NCI-H2227 (cell line): Measurements from ENCODE around the gene TMEM82.

Experiments used
- DNase-seq: peaks from one replicate; lab custom pipeline; 2025; ENCODE audit not compliant: unreplicated experiment; lab: John Stamatoyannopoulos, UW

Gene TMEM82

DNA sequence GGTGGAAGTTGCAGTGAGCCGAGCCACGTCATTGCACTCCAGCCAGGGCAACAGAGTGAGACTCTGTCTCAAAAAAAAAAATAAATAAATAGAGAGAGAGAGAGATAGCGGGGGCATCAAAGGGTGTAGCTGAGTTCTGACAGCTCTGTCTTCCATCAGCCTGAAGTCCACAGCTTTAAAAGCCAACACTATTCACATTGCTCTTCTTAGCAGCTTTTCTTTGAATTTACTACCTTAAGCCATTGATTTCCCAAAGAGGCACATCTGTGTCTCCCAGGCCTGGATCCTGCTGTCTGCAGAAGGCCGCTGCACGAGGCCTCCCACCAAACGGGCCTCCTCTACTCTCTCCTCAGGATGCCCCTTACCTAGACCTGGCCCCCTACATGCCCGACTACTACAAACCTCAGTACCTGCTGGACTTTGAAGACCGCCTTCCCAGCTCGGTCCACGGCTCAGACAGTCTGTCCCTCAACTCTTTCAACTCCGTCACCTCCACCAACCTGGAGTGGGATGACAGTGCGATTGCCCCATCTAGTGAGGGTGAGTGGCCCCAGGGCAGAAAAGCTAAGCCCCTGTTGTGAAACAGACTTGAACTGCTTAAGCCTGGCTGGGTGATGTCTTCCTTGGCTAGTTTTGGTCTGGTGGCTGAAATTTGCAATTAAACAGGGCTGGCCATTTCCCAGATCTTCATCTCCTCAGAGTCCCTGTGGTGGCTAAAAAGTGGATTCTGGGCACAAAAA, 22.7 kb upstream of the TMEM82 start:
- no peak for DNase-seq

DNA sequence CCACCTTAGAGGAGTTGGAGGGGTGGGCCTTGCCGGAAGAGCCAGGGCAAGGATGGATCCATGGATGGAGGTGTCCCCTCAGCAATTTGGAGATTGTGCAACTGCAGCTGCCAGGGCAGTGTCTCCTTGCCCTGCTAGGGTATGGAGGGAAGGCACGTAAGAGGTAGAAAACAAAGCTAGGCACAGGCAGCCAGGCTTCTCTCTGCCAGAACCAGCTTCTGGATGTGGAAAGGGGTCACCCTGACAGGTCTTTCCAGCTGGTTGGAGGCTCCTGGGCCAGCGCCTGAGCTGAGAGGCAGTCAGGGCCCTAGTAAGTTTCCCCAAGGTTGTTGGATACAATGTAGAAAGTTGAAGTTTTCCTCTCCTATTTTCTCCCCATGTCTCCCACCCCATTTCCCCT, 21.4 kb upstream of the TMEM82 start:
- DNase-seq, result no peak

DNA sequence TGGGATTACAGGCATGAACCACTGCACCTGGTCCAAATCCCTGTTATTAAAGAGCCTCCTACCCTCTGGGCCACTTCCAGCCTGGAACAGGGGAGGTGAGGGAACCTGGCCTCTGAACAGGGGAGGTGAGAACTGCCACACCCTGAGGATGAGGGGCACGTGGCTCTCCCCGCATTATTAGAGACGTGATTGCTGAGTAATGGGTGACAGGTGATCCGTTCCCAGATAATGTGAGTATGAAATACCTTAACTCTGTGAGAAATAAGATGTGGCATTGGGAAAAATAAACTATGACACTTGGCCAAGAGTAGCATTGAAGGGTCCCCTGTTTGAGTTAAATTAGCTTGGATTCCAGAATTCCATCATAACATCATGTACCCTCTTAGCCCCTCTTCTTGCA, 19.9 kb upstream of the TMEM82 start:
- no peak for DNase-seq

DNA sequence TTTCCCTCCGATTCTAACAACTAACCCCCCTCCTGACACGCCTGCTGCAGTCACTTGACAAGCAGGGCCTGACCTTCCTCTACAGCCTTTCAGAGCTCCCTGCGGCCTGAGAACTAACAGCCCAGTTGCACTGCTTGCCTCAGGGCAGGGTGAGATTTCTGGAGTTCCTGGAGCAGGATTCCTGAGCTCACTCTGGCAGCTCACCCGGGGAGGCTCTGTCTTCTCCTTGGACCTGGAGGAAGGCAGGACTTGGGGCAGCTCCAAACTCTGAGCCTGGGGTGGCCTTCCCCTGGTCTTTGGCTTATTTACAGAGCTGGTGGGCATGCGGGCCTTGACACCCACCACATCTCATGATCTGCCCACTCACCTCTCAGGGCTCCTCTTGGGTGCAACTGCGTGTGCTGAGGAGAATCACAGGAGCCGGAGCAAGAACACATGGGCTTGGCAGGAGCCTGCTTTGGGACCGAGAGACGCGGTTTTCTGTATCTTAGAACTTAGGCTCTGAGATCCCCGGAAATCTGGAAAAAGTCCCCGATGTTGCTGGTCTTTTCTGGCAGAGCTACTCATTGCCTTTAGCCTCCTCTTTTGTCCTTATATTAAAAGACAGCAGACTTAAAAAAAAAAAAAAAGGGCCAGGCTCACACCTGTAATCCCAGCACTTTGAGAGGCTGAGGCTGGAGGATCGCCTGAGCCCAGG, 19.3 kb upstream of the TMEM82 start:
- DNase-seq, result no peak

DNA sequence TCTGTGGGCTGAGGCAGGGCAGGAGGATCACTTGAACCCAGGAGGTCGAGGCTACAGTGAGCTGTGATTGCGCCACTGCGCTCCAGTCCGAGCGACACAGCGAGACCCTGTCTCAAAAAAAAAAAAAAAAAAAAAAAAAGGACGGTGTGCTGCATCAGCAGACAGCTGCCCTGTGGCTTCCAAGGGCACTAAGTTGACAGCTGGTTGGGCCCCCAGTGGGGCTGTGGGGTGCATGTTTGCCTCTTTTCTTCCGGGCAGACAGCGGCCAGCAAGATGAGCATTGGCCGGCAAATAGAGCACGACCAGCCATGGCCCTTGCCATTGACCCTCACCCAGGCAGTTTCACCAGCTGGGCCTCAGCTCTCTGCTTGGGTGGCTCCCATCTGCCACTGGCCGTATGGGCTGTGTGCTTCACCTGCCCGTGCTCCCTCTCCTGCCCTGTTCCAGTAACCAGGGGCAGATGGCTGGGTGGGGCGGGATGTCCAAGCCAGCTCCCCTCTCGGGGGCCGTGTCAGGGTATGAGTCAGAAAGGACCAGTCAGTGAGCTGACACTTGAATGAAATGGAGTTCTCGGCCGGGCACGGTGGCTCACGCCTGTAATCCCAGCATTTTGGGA, 18.6 kb upstream of the TMEM82 start:
- no peak for DNase-seq

DNA sequence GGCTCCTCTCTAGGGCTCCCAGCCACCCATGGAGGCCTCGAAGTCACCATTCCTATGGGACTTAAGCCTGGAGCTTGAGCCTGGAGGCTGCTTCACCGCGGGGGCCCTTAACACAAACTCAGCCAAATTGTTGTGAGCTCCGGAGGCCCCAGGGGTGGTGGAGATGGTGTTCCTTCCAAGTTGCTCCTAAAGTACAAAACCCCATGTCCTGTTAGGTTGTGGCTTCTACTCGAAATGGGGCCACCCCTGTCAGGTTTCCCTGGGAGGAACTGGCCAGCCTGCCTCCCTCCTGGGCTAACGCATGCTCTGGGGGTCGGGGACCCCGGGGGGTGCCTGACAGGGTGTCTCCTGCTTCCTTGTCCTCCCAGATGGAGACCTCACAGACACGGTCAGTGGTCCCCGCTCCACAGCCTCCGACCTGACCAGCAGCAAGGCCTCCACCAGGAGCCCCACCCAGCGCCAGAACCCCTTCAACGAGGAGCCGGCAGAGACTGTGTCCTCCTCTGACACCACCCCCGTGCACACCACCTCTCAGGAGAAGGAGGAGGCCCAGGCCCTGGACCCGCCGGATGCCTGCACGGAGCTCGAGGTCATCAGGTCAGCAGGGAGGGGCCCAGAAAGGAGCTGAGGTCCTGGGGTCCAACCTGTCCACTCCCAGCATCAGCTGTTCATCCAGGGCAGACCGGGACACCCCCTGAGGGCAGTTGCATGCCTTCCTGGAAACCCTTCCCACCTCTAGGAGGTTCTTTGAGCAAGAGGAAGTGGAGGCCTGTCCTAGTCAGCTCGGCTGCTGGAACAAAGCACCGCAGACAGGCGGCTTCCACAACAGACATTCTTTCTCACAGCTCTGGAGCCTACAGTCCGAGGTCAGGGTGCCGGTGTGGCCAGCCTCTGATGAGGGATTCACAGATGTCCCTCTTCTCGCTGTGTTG, 17.1 kb upstream of the TMEM82 start:
- DNase-seq, result no peak

DNA sequence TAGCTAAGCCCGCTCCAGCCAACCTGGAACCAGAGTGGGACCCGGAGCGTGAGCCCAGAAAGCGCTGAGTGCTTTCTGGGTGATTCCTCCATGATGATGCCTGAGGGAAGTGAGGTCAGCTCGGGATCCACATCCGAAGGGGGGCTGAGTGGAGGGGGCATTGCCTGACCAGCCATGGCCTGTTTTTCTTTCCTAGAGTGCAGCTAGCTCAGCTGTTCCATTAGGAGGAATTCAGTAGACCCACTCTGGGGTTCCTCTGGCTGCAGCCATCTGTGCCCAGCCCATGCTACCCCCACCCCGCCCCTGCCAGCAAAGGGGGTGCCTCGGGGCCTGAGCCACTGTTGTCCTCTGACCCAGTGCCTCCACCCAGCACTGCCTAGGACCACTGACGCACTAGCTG, 15.8 kb upstream of the TMEM82 start:
- DNase-seq, result no peak

DNA sequence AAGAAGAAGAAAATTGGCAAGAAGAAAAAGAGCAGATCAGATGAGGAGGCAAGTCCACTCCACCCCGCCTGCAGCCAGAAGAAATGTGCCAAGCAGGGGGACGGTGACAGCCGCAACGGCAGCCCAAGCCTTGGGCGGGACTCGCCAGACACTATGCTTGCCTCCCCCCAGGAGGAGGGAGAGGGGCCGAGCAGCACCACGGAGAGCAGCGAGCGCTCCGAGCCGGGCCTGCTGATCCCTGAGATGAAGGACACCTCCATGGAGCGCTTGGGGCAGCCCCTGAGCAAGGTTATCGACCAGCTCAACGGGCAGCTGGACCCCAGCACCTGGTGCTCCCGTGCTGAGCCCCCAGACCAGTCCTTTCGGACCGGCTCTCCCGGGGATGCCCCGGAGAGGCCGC, 15.3 kb upstream of the TMEM82 start:
- no peak for DNase-seq

DNA sequence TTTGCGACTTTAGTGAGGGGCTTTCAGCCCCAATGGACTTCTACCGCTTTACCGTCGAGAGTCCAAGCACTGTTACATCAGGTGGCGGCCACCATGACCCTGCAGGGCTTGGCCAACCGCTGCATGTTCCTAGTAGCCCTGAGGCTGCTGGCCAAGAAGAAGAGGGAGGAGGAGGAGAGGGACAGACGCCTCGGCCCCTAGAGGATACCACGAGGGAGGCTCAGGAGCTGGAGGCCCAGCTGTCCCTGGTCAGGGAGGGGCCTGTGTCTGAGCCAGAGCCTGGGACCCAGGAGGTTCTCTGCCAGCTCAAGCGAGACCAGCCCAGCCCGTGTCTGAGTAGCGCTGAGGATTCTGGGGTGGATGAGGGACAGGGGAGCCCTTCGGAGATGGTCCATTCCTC, 14.9 kb upstream of the TMEM82 start:
- DNase-seq, result no peak

DNA sequence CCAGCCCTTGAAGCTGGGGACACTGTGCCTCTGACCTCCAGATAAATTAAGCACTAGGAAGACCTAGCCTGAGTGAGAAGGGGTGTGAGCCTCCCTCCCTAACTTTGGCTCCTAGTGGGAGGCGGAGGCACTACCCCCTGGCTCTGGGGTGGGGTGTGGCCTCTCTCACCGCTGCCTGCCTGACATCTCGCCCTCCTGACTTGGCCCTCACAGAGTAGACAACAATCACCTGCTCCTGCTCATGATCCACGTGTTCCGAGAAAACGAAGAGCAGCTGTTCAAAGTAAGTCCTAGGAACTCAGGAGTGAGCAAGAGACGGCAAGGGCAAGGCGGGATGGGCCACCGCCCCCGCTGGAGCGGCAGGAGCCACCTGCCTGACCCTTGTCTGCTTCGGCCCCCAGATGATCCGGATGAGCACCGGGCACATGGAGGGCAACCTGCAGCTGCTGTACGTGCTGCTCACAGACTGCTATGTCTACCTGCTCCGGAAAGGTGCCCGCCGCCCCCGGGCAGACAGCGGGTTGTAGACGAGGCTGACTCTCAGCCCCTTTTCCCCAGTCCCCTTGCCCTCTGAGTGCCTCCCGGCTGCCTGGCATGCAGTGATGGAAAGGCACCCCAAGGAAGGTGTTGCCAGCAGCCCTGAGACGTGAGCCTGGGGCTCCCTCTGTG, 14.3 kb upstream of the TMEM82 start:
- no peak for DNase-seq

DNA sequence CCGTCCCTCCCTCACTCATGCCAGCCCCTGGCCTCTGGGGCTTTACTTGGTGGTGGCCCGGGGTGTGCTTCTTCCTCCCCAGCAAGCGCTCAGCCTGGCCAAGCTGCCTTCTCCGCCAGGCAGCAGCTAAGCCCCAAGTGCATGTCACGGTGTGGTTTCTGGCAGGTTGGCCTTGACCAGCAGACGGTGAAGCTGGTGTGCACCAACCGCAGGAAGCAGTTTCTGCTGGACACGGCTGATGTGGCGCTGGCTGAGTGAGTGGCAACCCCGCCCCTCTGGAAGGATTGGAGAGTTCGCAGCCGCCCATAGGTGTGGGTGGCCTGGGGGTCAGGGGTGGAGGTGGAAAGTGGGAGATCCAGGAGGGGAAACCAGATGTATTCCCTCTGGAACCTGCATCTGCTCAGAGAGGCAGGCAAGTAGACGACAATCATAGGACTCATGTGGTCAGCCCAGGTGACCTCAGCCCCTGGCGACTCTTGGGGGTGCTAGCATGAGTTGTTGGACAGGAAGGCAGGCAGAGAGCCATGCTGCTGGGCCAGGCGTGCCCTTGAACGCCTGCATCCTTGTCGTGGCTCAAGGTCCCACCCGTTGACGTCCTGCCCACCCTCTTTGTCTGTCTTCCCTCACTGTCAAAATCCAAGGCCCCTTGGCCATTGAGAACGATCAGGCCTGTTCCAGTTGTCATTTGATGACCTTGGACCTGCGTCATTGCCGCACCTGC, 13.2 kb upstream of the TMEM82 start:
- DNase-seq, result no peak

DNA sequence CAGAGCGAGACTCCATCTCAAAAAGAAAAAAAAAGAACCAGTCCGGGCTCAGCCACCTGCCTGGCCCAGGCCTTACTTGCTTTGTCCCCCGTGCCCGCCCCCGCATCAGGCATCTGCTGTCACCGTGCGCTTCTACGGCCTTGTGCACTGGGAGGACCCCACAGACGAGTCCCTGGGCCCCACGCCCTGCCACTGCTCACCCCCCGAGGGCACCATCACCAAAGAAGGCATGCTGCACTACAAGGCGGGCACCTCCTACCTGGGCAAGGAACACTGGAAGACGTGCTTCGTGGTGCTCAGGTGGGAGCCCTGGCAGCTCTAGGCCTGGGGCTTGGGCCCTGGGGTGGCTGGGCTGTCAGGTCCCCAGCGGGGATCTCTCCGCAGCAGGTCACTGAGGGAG, 11.9 kb upstream of the TMEM82 start:
- no peak for DNase-seq

DNA sequence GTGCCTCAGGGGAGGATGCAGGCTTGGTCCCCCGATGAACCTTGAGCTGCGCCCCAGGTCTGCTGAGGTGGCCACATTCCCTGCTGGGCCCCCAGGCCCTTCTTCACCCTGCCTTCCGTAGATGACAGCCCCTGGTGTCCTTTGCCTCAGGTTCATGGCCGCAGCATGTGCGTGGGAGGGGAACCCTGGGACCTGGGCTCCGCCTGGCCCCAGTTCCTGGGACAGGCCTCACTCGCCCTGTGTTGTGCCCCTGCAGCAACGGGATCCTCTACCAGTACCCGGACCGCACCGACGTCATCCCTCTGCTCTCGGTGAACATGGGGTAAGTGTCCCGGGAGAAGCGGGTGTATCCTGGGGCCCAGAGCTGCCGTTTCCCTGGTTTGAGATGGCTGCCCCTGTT, 11.4 kb upstream of the TMEM82 start:
- DNase-seq, result no peak

DNA sequence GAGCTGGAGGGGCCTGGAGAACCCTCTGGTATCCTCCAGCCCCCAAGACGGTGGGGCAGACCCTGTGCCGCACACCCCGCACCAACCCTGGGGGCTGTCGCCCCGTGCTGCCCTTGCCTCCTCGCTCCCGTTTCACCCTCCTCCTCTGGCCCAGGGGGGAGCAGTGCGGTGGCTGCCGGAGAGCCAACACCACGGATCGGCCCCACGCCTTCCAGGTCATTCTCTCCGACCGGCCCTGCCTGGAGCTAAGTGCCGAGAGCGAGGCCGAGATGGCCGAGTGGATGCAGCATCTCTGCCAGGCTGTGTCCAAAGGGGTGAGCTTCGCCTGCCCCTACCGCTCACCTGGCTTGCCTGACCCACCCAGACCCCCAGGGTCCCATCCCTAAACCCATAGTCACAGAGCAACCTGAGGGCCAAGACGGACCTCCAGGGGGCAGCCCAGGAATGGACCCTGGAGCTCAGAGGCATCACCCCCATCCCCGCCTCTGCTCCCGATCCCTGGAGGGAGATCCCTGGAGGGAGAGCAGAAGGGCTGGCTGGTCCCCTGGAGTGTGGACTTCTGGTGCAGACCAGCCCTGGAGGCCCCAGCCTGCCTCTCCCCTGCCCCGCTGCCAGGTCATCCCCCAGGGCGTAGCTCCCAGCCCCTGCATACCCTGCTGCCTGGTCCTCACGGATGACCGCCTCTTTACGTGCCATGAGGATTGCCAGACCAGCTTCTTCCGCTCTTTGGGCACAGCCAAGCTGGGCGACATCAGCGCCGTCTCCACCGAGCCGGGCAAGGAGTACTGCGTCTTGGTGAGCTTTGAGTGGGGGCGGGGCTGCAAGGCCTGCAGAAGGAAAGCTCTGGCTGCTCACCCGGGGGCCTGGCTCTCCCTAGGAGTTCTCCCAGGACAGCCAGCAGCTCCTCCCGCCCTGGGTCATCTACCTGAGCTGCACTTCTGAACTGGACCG, 10.3 kb upstream of the TMEM82 start:
- DNase-seq, result no peak

DNA sequence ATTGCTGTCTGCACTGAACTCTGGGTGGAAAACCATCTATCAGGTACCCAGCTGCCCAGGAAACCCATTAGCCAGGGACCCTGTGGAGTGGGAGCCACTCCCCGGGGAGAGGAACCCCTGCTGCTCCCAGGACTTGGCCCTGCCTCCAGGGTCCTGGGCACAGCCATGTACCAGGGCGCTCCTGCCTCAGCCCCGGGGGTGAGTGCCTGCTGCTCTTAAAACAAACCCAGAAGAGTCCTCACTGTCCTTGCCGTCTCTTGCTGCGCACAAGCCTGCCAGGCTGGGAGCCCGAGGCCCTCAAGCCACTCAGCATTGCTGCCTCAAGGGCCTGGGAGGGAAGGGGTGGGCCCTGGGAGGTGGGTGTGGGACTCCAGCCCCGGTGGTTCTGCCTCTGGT, 9.6 kb upstream of the TMEM82 start:
- no peak for DNase-seq

DNA sequence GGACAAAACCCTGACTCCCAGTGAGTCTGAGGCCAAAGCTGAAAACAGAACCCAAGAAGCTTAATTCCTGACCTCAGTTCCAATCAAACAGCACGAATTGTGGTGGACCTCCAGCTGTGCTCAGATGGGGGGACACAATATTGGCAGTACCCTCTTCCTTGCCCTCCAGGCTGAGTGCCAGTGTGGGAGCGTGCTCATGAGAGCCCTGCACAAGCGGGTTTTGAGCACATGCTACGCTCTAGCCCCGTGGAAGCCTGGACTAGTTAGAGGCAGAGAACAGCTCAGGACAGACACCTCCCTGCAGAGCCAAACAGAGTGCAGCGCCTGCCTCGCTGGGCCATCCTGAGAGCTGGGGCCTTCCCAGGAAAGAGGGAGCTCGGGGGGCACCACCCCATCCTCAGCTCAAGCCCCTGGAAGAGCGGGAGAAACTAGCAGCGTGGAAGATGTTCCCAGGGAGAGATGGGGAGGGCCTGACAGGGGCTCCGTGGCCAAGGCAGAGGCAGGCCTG, 9.0 kb upstream of the TMEM82 start:
- no peak for DNase-seq

DNA sequence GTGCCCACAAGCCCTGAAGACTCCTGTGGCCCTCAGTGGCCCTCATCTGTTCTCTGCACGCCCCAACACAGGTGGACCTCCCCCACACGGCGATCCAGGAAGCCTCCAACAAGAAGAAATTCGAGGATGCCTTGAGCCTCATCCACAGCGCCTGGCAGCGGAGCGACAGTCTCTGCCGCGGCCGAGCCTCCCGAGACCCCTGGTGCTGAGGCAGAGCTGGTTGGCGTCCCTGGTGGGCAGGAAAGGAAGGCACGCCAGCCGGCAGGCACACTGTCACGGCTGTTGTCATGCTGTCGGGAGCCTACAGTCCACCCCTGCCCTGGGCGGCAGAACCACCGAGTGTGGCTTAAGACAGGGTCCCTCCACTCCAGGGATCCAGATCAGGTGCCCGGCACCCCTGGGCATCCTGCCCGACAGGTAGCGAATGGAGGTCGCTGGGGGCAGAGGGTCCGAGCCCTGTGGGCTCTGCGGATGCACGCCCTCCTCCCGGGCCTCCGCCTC, 8.5 kb upstream of the TMEM82 start:
- DNase-seq, result no peak

DNA sequence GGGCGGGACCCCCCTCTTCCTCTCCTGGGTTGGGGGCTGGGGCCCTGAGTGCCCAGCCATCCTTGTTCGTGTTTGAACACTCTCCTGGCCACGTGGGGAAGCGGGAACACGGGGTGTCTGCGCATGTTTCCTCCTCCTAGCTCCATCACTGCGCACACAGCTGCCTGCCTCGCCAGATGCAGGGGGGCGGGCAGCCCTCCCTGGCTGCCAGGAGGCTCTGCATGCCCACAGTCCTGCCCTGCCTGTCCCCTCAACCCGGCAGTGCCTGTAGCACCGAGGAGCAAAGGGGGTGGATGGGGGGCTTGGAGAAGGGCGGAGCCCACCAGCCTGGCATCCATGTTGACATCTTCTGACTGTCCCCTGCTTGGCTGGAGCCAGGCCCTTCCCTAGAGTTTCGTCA, 8.0 kb upstream of the TMEM82 start:
- no peak for DNase-seq

DNA sequence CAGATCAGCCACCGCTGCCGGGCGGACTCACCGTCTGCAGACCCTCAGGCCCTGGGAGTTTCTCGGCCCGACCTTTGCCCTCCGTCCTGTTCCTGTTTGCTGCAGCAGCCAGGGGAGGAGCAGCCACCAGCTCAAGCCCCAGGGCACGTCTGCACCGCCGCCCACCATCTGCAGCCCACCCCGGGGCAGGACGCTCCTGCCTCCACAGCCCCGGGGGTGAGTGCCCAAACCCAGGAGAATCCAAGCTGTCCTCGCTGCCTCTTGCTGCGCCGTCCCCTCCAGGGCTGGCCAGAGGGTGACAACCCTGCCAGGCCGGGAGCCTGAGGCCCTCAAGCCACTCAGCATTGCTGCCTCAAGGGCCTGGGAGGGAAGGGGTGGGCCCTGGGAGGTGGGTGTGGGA, 7.4 kb upstream of the TMEM82 start:
- no peak for DNase-seq
